ENCODE measurements around the gene NF1.

DNA sequence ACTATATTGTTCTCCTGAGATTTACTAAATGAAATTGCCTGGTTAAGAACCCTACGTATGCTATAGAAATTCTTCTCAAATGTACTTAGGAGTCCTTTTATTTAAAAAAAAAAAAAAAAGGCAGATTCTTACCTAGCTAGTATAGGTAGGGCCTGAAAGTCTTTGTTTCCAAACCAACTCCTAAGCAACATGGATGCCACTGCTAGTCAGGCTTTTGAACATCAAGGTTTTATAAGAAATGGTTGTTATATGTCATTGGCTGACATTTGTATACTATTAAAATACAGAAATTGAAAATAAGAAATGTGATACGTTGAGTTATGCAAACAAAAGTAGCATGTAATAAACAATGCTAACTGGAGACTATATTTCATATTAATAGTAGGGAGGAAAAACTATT lies 225.5 kb downstream of the NF1 start:
- TF ChIP-seq POLR2A (IDR thresholded peaks at IDR 0.05) (no peak), CTCF (IDR thresholded peaks at IDR 0.05) (no peak)

All from testis (tissue), 2 donors.